ENCODE measurements around the gene DNAJC5. TPM values are rescaled to one million over a fixed set of nuclear protein-coding genes. Genes with fewer than 3 reads are reported as not detected.
A peak's percentile ranks its signal among the peaks of the same experiment; 100 is the strongest.

The DNAJC5 gene
- total and polyA plus RNA-seq, 9 of the 15 experiments (the other 6 are each of a cell fraction or from before 2014, with no cell fraction given), result 0.95 to 42.8 (median 23.4) TPM

DNA sequence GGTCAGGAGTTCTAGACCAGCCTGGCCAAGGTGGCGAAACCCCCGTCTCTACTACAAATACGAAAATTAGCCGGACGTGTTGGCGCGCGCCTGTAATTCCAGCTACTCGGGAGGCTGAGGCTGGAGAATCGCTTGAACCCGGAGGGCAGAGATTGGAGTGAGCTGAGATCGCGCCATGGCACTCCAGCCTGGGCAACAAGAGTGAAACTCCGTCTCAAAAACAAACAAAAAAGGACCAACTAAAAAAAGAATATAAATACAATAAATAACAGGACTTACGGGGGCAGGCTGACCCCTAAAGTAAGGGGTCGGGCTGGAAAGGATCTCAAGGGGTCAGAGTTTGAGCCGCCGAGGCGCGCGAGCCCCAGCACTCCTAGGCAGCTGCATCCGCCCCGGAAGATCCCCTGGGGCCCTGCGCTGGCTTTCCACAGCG, 30.4 kb upstream of the DNAJC5 start (continued):
- TF ChIP-seq, protein P1, sequence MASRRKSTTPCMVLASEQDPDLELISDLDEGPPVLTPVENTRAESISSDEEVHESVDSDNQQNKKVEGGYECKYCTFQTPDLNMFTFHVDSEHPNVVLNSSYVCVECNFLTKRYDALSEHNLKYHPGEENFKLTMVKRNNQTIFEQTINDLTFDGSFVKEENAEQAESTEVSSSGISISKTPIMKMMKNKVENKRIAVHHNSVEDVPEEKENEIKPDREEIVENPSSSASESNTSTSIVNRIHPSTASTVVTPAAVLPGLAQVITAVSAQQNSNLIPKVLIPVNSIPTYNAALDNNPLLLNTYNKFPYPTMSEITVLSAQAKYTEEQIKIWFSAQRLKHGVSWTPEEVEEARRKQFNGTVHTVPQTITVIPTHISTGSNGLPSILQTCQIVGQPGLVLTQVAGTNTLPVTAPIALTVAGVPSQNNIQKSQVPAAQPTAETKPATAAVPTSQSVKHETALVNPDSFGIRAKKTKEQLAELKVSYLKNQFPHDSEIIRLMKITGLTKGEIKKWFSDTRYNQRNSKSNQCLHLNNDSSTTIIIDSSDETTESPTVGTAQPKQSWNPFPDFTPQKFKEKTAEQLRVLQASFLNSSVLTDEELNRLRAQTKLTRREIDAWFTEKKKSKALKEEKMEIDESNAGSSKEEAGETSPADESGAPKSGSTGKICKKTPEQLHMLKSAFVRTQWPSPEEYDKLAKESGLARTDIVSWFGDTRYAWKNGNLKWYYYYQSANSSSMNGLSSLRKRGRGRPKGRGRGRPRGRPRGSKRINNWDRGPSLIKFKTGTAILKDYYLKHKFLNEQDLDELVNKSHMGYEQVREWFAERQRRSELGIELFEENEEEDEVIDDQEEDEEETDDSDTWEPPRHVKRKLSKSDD (conservative IDR thresholded peaks at IDR 0.05; ENCODE audit: low read length), result no peak
- TF ChIP-seq ZKSCAN1 (IDR thresholded peaks at IDR 0.05; ENCODE audit: low read depth, low read length), result no peak
- TF ChIP-seq, protein P2, sequence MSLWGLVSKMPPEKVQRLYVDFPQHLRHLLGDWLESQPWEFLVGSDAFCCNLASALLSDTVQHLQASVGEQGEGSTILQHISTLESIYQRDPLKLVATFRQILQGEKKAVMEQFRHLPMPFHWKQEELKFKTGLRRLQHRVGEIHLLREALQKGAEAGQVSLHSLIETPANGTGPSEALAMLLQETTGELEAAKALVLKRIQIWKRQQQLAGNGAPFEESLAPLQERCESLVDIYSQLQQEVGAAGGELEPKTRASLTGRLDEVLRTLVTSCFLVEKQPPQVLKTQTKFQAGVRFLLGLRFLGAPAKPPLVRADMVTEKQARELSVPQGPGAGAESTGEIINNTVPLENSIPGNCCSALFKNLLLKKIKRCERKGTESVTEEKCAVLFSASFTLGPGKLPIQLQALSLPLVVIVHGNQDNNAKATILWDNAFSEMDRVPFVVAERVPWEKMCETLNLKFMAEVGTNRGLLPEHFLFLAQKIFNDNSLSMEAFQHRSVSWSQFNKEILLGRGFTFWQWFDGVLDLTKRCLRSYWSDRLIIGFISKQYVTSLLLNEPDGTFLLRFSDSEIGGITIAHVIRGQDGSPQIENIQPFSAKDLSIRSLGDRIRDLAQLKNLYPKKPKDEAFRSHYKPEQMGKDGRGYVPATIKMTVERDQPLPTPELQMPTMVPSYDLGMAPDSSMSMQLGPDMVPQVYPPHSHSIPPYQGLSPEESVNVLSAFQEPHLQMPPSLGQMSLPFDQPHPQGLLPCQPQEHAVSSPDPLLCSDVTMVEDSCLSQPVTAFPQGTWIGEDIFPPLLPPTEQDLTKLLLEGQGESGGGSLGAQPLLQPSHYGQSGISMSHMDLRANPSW (CRISPR knock-in tag; IDR thresholded peaks at IDR 0.05), result 0 out of 2 replicates have a peak, but pooled peaks have one; percentile 15
- no peak for TF ChIP-seq NFIC (IDR thresholded peaks at IDR 0.05)
- TF ChIP-seq NFRKB (IDR thresholded peaks at IDR 0.05; ENCODE audit: low read depth), result peak; percentile 88; the same call in 1 of the 2 replicates
- TF ChIP-seq SOX6 (IDR thresholded peaks at IDR 0.05), result no peak
- TF ChIP-seq, protein P3, sequence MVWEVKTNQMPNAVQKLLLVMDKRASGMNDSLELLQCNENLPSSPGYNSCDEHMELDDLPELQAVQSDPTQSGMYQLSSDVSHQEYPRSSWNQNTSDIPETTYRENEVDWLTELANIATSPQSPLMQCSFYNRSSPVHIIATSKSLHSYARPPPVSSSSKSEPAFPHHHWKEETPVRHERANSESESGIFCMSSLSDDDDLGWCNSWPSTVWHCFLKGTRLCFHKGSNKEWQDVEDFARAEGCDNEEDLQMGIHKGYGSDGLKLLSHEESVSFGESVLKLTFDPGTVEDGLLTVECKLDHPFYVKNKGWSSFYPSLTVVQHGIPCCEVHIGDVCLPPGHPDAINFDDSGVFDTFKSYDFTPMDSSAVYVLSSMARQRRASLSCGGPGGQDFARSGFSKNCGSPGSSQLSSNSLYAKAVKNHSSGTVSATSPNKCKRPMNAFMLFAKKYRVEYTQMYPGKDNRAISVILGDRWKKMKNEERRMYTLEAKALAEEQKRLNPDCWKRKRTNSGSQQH (CRISPR knock-in tag; IDR thresholded peaks at IDR 0.05), result no peak
- TF ChIP-seq CHD1 (IDR thresholded peaks at IDR 0.05; ENCODE audit: low read length), result peak; percentile 84
- TF ChIP-seq ZNF197 (CRISPR knock-in tag; IDR thresholded peaks at IDR 0.05; ENCODE audit: low read depth), result peak; percentile 75; the same call in 1 of the 2 replicates
- TF ChIP-seq RHOXF2B (CRISPR knock-in tag; conservative IDR thresholded peaks at IDR 0.05), result no peak
- 0 out of 2 replicates have a peak, but pooled peaks have one; percentile 53 for TF ChIP-seq MIER1 (IDR thresholded peaks at IDR 0.05; ENCODE audit: low read depth)
- peak; percentile 39; the same call in 1 of the 2 replicates for TF ChIP-seq ARID1B (IDR thresholded peaks at IDR 0.05)
